GM04503 (cell line): ENCODE data around the gene ANKRD13B.
"Not testable (repeated sequence)": the region's sequence is repeated elsewhere in the genome, so short reads cannot be mapped to it uniquely, and the experiment has no call there.

ENCODE experiments used
- DNase-seq: peaks from one replicate; pipeline ENCODE4 v3.0.0-alpha.2; 2012; ENCODE audit warnings: low read depth

Gene ANKRD13B

DNA sequence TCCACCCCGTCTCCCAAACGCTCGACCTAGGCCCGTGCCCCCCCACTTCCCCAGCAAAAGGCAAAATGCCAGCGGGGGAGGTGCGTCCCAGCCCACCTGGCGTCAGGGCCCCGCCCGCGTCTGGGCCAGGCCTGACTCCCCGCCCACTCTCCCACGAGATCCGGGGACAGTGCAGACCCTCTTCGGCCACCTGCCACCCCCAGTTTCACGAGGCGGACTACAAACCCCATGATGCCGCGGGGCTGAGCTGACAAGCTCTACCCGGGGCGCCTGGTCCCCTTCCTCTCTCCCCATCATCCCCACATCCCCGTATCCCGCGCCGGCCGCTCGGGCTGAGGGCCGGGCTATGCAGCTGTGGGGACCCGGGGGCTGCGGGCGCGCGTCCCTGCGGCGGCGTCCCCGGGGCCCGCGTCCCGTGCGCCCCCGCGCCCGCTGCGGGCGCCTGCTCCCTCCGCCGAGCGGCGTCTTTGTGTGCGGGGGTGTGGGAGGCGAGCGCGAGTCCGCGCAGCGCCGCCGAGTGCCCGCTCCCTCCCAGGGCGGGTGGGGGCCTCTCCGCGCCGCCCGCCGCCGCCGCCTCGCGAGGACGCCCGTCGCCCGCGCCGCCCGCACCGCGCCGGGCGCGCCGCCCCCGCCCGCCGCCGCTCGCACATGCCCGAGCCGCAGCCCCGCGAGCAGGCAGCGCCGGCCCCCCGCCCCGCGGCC, at the start of gene ANKRD13B:
TSS of gene ANKRD13B (plus strand) at position 283 of the 702 bp plus-strand sequence. CDS start 490 bp downstream, outside the sequence.
- DNase-seq, result no peak

DNA sequence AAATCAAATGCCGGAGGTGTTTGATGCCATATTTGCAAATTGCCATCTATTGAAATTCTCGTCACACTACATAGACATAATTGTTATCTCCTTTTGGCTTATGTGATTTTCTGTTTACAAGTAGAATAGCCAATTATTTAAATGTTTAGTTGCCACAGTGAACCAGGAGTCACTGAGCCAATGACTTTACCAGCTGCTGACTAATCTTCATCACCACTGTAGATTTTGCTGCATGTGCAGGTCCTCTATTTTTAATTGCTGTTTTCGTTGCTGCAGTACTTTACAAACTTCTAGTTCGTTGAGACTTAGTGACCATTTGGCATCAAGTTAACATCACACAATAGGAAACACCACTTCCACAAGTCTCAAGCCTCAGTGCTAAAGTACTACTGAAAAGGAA, 48.9 kb upstream of the ANKRD13B start:
- no peak for DNase-seq

DNA sequence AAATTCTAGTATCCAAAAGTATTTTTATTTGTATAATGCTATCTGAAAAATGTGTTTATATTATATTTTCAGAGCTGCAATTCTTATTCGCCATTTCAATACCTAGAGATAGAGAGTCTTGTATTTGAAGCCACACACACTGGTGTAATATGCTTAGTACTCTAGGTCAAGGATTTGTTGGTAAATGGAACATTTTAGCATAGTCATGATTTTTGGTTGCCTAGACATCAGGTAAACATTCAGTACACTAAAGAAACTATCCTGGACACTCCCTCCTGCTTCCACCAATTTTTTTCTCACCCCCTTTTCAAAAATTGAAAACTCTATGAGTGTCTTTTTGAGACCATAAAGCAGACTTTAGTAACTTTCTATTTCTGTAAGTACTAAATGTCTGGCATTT, 46.8 kb upstream of the ANKRD13B start:
- DNase-seq, result no peak

DNA sequence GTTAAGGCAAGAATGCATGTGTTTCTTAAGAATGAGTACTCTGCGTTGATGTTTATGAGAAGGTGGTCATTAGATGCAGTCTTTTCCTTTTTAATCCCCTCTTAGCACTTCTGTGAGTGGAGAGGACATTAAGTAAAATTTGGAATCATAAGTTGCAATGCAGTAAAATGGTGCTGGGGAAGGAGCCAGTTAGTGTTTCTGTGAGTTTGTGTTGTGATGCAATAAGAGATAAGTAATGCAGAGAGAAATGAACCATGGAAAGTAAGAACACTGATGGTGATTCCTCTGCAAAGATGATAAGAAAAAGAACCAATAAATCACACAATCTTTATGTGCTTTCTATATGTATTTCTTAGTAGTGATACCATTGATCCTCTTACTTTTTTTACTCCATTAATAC, 46.1 kb upstream of the ANKRD13B start:
- no peak for DNase-seq

DNA sequence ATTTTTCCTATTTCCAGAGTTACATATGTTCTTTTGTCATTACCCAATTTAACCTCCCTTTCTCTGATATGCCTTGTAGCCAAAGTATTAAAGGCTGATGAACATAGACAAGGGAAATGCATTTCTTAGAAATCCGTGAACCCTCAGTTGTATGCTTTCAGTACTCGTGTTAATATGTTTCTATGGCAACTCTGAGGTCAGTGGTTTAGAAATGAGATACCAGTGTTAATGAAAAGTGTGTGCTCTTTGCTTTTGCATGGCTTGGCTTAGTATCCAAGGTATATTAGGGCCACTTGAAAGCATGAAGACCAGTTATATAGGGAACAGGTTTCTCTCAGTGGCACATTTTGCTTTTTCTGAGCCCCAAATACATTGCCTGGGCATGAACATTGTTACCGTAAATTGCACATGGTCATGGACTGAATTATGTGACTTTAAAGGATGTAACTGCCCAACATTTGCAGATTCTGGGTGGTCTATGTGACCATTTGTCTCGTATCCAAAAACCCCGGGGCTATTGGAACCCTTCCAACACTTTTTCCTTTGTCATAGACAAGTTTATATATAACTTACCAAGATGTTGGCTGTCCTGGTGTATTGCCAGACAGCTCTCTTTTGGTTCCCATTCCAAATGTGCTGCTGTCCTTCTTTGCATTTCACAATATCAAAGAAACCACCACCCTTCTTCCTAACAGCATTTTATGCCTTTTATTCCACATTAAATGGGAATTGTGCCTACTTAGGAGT, 43.6 kb upstream of the ANKRD13B start:
- DNase-seq, result no peak

DNA sequence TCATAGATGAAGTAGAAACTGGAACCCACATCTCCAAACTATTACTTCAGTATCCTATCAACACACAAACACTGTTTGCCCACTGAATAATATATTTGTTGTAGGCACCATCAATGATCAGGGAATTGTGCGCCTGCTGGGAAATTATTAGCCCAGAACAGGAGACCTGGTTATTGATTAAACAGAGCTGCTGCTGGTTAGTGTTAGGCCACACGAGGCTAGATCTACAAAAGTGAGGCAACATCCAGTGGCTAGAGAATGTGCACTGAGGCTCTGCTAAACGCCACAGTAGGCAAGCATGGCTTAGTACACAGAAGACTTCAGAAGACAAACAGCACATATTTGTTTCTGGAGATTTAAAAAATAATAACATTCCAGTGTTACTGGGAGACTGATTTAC, 37.1 kb upstream of the ANKRD13B start:
- DNase-seq, result no peak

DNA sequence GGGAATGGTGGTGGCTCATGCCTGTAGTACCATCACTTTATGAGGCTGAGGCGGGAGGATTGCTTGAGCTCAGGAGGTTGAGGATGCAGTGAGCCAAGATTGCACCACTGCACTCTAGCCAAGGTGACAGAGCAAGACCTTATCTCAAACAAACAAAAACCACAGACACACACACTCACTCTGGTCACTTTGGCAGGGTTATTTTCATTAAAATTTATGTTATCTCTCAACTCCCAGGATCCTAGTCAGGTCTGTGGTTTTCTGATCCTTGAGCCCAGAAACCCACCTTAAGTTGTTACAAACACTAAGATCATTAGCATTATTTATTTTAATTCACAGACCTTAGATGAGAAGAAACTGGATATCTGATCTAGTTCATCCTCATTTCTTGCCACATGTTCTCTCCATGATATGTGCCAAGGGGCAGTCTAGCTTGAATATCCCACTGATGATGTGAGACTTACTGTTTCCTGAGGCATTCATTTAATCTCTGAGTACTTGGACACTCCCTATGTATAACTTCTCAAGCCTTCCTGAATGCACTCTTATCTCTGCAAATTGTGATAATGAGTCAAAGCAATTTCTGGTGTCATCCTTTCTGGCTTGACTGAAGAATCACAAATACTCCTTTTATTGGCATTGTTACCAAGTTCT, 35.7 kb upstream of the ANKRD13B start:
- DNase-seq, result no peak

DNA sequence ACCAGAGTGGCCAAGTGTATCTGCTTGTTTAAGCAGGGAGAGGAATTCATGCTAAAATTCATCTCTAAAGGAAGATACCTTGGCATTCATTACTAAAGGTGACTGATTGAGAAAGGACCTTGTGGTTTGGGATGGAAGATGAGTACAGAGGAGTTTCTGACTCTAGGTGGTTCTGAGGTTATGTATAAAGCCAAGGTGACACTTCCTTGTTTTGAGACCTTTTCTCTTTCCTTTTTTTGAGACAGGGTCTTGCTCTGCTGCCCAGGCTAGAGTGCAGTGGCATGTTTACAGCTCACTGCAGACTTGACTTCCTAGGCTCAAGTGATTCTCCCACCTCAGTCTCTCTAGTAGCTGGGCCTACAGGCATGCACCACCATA, 35.2 kb upstream of the ANKRD13B start:
- DNase-seq, result no peak

DNA sequence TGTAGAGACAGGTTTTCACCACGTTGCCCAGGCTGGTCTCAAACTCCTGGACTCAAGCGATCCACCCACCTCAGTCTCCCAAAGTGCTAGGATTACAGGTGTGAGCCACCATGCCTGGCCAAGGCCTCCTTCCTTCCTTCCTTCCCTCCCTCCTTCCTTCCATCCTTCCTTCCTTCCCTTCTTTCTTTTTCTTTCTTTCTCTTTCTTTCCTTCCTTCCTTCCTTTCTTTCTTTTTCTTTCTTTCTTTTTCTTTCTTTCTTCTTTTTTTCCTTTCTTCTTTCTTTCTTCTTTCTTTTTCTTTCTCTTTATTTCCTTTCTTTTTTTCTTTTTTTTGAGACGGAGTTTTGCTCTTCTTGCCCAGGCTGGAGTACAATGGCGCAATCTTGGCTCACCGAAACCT, 34.8 kb upstream of the ANKRD13B start:
- not testable (repeated sequence) for DNase-seq

DNA sequence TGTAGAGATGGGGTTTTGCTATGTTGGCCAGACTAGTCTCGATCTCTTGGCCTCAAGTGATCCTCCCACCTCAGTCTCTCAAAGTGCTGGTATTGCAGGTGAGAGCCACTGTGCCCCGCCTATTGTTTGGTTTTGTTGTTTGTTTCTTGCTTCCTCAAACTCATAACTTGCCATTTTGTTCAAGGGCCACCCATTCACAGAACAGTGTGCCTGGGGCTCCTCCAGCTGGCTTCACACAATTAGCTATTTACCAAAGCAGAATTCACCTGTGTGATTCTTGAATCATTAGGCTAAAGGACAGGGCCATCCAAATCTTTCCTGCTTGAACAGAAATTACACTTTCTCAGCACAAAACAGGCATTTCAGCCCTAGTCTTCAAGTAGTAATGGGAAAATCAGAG, 33.3 kb upstream of the ANKRD13B start:
- no peak for DNase-seq

DNA sequence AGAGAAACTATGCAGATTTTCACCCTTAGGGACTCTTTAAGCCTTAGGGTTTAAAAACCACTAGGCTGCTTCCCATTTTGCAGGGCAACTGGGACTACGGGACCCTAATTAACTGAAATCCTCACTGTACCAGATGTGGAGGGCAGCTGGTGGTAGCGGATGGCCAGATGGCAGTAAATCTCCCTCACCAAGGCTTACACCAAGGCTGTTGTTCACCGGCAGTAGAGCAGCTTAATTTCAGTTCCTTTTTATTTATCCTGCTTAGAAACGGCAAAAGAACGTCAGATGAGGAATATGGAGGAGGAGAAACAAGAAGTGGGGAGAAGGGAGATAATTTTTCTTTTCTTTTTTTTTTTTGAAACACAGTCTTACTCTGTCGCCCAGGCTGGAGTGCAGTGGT, 32.6 kb upstream of the ANKRD13B start:
- DNase-seq, result no peak

DNA sequence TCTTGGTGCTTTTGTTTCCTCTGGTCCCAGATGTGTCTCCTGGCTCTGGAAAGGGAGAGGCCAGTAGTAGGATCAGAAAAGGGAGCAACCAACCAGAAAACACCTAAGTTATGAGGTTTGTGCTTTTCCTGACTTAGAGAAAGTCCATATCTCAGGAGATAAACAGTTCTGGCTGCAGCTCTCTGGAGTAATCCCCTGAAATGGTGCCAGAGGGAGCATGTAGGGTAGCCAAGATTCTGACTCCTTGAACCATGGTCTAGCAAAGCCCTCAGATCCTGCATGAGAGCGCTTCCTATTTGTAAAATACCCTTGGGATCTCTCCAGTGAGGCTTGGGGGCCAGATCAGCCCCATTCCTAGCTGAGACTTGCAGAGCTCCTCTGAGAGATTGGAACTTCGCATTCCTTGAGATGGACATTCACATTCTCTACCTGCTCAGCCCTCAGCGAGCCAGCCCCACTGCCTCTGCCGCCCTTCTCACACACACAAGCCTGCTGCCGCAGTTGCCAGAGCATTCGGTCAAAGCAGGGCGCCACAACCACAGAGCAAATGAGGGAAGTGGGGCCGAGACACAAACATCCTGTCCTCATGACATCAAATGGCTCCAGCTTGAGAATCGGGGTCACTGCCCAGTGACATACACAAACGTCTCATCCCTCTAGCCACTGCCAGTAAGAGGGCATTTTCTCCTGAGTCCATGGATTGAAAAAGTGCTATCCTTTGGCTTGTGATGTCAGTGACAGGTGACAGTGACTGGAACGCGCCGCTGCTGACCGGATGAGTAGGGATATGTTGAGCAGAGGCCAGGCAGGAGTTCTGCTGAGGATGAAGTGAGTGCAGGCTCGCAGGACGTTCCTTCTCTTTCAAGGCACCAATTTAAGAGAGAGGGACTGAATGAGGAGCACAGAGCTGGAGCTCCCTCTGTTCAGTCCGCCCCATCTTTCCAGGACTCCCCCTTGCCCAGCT, 31.1 kb upstream of the ANKRD13B start:
- no peak for DNase-seq

DNA sequence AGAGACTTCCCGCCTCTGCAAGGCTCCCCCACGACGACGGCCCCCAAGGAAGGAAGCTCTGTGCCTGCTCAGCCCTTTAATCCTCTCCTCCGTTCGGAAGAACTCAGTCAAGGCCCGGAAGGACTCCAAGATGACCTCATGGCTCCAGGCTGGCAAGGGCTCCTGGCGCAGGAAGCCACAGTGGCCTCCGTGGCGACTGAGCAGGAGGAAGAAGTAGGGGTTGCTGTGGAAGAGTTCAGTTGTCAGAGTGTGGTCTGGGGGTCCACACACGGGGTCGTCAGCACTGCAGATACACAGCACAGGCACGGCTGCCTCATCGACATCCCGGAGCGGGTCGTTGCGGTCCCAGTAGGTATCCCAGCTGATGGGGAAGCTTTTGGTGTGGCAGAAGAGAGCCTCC, 30.3 kb upstream of the ANKRD13B start:
- DNase-seq, result no peak

DNA sequence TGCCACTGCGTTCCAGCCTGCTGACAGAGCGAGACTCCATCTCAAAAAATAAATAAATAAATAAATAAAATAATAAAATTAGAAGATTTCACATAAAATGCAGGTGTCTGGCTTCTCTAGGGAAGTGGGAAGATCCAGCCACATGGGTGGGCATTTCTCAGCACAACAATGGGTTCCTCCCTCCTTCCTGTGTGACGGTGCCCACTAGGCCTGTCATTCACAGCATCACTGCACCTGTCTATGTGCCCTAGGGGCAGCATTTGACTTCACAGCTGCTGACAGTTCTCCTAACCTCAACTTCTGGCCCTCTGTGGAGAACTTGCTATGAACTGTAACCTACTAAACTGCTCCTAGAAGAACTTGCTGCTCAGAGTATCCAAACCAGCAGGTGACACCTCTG, 29.1 kb upstream of the ANKRD13B start:
- no peak for DNase-seq

DNA sequence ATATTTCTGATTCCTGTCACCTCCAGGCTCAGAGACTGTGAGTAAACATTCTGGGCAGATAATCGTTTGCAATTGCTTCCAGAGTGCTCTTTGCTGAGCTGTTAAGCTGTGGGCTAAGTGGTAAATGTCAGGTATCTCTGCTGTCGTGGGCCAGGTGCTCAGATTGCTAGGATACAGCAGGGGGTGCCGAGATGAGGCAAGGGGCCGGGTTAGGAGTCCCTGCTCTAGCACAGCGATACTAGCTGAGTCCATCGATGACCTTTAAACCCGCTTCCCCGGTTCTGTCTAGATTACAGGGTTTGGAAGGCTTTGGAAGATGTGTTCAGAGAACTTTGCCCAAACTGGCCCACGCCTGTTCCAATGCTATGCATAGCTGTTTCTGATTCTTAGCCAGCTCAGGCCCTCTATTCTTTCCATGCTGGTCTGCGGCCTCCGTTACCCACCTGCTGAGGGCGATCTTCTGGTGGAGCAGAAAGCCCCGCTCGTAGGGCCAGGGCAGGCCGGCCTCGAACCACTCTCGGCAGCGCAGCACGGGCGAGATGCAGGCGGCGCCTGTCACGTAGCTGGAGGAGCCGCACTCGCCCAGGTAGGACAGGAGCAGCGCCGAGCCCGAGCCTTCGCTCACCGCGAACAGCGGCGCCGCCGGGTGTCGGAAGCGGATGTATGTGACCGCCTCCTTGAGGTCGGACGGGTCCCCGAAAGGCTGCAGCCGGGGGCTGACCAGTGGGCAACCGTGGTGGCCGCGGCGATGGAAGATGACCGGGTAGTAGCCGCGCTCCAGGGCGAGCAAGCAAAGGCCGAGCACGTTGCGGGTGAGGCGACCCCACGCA, 27.1 kb upstream of the ANKRD13B start:
- DNase-seq, result no peak

DNA sequence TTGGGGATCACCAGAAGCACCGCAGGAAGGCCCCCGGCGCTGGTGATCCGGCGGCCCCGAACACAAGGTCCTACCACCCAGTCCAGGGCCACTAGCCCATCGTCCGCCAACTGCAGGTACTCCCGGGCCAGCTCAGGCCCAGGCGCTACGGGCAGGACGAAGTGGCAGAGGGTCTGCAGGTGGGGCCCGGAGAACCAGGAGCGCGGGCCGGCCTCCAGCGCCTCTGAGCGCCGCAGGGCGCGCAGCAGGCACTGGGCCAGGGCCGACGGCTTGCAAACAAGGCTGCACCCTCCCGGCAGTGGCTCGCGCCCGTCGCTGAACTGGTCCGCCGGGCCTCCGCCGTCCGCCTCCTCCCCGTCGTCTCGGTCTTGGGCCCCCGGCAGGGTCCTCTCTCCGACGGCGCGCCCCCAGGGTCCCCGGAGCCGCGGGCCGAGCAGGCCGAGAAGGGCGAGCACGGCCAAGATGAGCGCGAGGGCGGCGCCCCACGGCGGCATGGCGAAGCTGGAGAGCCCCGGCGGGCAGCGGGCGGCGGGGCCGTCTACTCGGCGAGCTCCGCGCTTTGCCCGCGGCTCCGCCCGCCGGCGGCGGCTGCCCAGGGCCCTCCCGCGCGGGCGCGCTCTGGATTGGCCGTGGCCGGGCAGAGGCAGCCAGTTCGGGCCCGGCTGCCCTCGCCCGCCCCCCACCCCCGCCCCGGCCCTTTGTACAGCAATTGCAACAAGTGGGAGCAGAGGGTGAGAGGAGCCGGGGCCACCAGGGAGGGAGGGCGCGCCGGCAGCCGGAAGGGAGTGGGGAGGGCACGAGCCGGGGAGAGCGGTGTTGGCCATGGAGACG, 26.2 kb upstream of the ANKRD13B start, which contains the start of gene ABHD15:
TSS of gene ABHD15 (minus strand) at position 565 of the 831 bp plus-strand sequence. CDS start at position 494, 71 bp downstream.
- no peak for DNase-seq

DNA sequence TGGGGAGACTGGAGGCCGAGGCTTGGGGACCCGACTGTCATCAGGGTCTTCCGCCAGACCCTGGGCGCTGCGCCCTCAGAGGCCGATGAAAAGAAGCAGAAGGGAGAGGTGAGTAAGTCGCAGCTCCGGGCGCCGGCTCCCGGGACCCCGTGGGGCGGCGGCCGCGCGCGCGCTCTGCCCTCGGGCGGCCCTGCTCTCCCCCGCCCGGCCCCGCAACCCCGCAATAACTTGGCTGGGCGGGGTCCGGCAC, 25.7 kb upstream of the ANKRD13B start:
- DNase-seq, result no peak

DNA sequence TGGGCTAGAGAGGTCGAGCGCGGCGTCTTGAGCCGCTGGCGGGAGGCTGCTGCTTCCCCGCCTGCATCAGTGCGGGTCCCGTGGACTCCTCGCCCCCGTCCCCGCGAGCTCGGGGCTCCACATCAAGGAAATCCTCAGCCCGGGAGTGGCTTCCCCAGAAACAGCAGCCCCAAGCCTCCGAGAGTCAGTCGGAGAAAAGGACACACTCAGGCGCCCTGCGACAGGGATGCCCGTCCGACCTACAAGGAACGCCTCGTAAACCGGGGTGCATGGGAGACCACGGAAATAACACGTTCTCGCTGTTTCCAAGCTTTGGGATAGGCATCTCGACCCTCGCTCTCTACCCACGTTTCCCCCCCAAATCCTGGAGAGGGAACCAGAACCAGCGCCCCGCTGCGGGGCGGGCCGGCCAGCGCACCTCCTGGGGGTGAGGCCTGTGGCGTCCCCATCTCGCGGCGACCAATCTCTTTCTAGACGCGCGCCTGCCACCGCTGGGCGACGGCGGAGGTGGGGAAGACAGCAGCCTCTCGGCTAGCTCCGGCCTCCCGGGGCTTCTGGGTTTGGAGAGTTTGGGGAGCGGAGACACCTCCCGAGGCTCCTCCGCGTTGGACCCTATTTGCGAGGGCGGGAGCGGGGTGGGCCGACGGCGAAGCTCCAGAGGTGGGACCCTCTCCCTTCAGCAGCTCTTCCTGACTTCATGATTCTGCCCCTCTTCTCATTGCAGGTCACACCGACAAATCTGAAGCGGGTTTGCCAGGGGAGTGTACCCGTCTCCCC, 25.2 kb upstream of the ANKRD13B start:
- DNase-seq, result no peak
